Measurements from ENCODE around the gene STAM2.

DNA sequence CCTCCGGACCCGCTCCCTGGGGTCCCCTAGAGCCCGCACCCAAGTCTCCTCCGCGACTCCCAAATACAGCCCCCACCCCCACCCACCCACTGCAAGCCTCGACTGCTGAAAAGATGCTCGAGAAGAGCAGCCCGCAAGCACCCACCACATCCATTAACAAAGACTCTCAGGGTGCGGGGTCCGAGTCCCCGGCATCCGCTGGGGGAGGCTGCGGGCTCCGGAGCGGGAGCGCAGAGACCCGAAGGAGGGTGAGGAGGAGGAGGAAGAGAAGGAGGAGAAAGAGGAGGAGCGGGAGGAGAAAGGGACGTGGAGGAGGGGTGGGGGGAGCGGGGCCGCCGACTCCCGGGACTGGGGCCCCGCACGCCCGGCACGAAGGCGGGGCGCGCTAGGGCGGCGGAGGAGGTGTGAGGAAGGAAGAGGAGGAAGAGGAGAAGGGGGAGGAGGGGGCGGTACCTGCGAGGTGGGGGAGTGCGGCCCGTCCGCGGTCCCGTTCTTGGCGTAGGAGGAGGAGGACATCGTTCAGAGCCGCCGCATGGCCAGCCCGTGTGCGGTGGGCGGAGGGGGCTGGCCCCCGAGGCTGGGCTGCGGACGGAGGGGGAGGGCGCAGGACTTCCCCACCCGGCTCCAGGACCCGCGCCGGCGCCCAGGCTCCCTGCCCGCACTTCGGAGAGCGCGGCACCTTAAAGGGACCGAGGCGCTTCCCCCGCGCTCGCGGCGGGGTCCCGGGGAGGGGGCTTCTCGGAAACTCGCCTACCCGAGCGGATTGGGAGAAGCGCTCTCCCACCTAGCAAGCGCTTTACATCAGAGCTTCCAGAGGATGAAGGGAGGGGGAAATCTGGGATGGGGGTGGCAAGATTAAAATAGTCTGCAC is 76.8 kb downstream of the STAM2 start, which contains the start of gene CACNB4:
- TF ChIP-seq EZH2 (IDR thresholded peaks at IDR 0.05; ENCODE audit: low read depth) = peak; percentile 72; the same call in 1 of the 2 replicates
- TF ChIP-seq, protein P1, sequence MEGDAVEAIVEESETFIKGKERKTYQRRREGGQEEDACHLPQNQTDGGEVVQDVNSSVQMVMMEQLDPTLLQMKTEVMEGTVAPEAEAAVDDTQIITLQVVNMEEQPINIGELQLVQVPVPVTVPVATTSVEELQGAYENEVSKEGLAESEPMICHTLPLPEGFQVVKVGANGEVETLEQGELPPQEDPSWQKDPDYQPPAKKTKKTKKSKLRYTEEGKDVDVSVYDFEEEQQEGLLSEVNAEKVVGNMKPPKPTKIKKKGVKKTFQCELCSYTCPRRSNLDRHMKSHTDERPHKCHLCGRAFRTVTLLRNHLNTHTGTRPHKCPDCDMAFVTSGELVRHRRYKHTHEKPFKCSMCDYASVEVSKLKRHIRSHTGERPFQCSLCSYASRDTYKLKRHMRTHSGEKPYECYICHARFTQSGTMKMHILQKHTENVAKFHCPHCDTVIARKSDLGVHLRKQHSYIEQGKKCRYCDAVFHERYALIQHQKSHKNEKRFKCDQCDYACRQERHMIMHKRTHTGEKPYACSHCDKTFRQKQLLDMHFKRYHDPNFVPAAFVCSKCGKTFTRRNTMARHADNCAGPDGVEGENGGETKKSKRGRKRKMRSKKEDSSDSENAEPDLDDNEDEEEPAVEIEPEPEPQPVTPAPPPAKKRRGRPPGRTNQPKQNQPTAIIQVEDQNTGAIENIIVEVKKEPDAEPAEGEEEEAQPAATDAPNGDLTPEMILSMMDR (conservative IDR thresholded peaks at IDR 0.05) = no peak
